Omental fat pad (tissue), 4 donors: ENCODE results near the gene METTL8. TPM values are rescaled to one million over a fixed set of nuclear protein-coding genes. Genes with fewer than 3 reads are reported as not detected.

Experiments used
- ATAC-seq: fragments of 150-250 bp; one replicate; pipeline ENCODE4 v1.9.1; 2016; ENCODE audit warnings: mild to moderate bottlenecking, moderate library complexity; ENCODE audit not compliant: low FRiP score
- DNase-seq: peaks from one replicate; pipeline ENCODE4 v3.0.0-alpha.2; 2019; ENCODE audit warnings: low spot score
- total RNA-seq, 4 donors: library from RNA; depleted of rRNA; stranded (reverse); fragments of >200 nt; gene quantifications; one replicate each; pipeline ENCODE4 v1.1.0, GENCODE V29; 2016
- TF ChIP-seq, protein P1 (sequence below), 3 donors: fragments of 450-650 bp; IDR thresholded peaks; one replicate each; pipeline ENCODE4 v1.5.1; 2016 to 2017; ENCODE audit warnings: antibody characterized with exemption in 3 of 3, mild to moderate bottlenecking in 3 of 3, moderate library complexity in 2 of 3

The METTL8 gene
- total RNA-seq, 4 donors from 2014 or later = 10.7 to 25.0 (median 19.0) TPM

DNA sequence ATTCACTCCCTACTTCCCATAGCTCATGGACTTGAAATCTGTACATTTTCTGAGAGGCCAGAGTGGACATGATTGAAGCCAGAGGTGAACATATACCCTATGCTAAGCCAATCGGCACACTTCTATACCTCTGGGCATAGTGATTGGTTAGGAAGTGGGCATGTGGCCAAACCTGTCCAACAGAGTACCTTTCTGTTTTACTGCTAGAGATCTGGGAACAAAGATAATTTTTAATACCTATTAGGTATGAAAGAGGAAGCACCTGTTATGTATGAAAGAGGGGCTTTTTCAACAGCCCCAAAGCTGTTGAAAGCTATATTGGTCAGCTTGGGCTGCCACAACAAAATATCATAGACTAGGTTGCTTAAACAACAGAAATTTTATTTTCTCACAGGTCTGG is 27.7 kb downstream of the METTL8 start:
- TF ChIP-seq, protein P1, sequence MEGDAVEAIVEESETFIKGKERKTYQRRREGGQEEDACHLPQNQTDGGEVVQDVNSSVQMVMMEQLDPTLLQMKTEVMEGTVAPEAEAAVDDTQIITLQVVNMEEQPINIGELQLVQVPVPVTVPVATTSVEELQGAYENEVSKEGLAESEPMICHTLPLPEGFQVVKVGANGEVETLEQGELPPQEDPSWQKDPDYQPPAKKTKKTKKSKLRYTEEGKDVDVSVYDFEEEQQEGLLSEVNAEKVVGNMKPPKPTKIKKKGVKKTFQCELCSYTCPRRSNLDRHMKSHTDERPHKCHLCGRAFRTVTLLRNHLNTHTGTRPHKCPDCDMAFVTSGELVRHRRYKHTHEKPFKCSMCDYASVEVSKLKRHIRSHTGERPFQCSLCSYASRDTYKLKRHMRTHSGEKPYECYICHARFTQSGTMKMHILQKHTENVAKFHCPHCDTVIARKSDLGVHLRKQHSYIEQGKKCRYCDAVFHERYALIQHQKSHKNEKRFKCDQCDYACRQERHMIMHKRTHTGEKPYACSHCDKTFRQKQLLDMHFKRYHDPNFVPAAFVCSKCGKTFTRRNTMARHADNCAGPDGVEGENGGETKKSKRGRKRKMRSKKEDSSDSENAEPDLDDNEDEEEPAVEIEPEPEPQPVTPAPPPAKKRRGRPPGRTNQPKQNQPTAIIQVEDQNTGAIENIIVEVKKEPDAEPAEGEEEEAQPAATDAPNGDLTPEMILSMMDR (IDR thresholded peaks at IDR 0.05) = no peak
- ATAC-seq (no peak), DNase-seq (no peak)

DNA sequence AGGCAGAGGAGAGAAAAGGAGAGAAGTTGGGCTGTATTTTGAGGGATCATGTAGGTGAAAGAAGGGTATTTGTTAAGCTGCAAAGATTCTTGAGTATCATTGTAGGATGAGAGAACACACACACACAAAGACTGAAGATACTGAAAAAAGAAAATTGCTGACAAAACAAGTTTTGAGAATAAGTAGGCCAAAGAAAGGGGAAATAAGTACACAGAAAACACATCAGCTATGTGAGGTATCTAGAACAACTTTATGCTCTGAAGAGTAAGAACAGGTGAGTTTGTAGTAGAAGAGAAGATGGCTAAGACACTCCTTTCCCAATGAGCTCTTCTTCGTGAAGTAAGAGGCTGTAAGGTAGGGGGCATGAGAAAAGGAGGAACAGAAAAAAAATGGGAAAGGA is 28.2 kb downstream of the METTL8 start:
- no peak for ATAC-seq
- TF ChIP-seq, protein P1 (IDR thresholded peaks at IDR 0.05) = no peak

DNA sequence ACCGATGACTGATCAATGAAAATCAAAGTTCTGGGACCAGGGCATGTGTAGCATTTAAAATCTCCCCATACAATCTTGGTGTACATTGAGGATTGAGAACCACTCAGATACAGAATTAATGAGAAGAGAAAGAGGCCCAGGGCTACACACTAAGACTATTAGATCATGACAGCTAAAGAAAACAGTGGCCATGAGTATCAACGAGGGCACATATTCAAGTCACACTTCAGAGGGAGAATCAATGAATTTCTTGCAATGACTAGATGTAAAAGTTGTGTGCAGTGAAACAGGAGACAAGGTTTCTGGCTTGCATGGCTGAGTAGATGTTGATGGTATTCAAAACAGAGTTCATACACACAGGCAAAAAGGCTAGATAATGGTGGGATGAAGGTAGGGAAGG is 29.1 kb downstream of the METTL8 start:
- TF ChIP-seq, protein P1 (IDR thresholded peaks at IDR 0.05) = no peak
- no peak for DNase-seq
- no peak for ATAC-seq

More for the DNA sequence above, 28.2 kb downstream of the METTL8 start:
- DNase-seq = no peak

DNA sequence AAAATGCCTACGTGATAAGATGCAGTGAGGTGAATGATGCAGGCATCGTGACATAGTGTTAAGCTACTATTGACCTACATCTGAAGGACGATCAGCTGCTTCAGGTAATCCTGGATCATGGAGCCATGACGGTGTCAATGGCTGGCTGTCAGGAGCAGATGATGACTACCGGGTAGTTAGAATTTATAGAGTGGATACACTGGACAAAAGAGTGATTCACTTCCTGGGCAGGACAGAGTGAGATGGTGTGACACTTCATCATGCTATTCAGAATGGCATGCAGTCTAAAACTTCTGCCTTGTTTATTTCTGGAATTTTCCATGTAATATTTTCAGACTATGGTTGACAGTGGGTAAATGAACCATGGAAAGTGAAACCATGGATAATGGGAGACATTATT is 29.5 kb downstream of the METTL8 start:
- TF ChIP-seq, protein P1 (IDR thresholded peaks at IDR 0.05) = no peak
- no peak for ATAC-seq
- no peak for DNase-seq

DNA sequence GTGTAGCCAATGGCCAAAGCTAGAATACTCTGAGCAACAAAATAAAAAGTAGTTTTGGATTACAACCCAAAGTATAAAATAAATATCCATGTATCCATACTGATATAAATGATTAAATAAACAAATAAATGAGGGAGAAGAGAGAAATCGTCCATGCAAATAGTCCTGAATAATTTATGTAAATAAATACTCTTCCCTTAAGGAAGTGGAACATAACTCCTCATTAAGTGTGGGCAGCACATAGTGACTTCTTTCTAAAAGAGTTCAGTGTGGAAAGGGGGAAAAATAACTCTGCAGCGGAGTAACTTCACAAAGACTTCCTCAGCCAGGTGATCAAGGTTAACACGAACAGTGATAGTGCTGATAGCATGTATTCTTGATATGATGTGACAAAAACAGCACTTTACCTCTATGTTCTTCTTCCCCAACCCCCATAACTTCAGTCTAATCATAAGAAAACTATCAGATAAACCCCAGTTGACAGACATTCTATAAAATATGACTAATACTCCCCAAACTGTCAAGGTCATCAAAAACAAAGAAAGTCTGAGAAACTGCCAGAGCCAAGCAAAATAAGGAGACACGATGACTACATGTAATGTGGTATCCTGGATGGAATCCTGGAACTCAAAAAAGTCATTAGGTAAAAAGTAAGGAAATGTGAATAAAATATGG is 30.7 kb downstream of the METTL8 start:
- ATAC-seq = no peak

DNA sequence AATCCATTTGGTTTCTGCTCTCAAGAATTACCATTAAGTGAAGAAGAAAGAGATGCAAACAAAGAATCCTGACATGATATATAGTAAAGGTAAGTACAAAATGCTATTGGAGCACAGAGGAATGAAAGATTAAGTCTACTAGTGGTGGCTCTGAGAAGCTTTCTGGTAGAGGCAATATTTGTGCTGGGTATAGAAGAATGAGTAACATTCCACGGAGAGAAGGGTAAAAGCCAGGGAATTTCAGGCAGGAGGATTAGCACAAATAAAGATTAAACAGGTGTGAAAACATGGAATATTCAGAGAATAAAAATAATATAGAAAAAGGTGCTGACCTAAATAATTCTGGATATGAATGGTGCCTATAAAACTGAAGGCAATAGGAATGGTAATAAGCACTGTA is 31.8 kb downstream of the METTL8 start:
- TF ChIP-seq, protein P1 (IDR thresholded peaks at IDR 0.05) = no peak
- no peak for ATAC-seq
- no peak for DNase-seq

More for the DNA sequence above, 30.7 kb downstream of the METTL8 start:
- TF ChIP-seq, protein P1 (IDR thresholded peaks at IDR 0.05) = no peak
- no peak for DNase-seq

DNA sequence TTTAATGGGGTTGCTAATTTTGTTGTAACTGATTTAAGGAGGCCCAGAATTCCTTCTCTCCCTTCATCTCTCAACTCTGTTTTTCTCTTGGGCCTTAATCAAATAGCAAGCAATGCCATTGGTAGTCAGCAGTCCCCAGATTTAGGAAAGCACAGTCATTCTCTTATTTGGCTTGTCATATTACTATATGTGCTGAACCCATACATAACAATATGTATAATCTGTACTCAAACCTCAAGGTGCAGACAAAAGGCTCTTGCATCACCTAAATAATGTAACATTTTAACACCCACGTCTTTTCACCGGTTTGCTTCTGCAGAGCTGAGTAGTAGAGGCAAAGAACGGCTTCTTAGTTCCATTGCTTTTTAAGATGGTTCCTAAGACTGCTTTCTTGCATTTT is 33.4 kb downstream of the METTL8 start:
- ATAC-seq = no peak
- TF ChIP-seq, protein P1 (IDR thresholded peaks at IDR 0.05) = no peak
- no peak for DNase-seq
